H9 (cell line): ENCODE data around the gene USH2A. TPM values are rescaled to one million over a fixed set of nuclear protein-coding genes. Genes with fewer than 3 reads are reported as not detected.

Source experiments
- DNase-seq: peaks from one replicate; pipeline ENCODE4 v3.0.0-alpha.2; 2017
- H2AFZ ChIP-seq: one replicate; pipeline ENCODE4 v1.6.1; 2013; ENCODE audit warnings: mild to moderate bottlenecking, low read length, control low read depth, moderate library complexity
- H2AK5ac ChIP-seq: 2 replicates; pipeline ENCODE4 v1.6.1; 2013; ENCODE audit warnings: low read length, control low read depth, mixed read lengths; ENCODE audit not compliant: insufficient read length
- H2BK120ac ChIP-seq: one replicate; pipeline ENCODE4 v1.6.1; 2013; ENCODE audit warnings: low read depth, mild to moderate bottlenecking, low read length, control low read depth, inconsistent platforms; ENCODE audit not compliant: poor library complexity, severe bottlenecking
- H2BK12ac ChIP-seq: 2 replicates; pipeline ENCODE4 v1.6.1; 2013; ENCODE audit warnings: low read length, control low read depth, mixed read lengths, low read depth; ENCODE audit not compliant: insufficient read length
- H2BK15ac ChIP-seq: 2 replicates; pipeline ENCODE4 v1.6.1; 2013; ENCODE audit warnings: low read depth, low read length, control low read depth
- H2BK20ac ChIP-seq: one replicate; pipeline ENCODE4 v1.6.1; 2013; ENCODE audit warnings: low read depth, mild to moderate bottlenecking, low read length, control low read depth, inconsistent platforms; ENCODE audit not compliant: poor library complexity, severe bottlenecking
- H2BK5ac ChIP-seq: 2 replicates; pipeline ENCODE4 v1.6.1; 2013; ENCODE audit warnings: low read length, control low read depth, mixed read lengths; ENCODE audit not compliant: insufficient read length
- H3K14ac ChIP-seq: 2 replicates; pipeline ENCODE4 v1.6.1; 2013; ENCODE audit warnings: low read length, control low read depth; ENCODE audit not compliant: insufficient read depth
- H3K18ac ChIP-seq: 2 replicates; pipeline ENCODE4 v1.6.1; 2013; ENCODE audit warnings: low read depth, mild to moderate bottlenecking, mixed read lengths, low read length, control low read depth; ENCODE audit not compliant: insufficient read length
- H3K23ac ChIP-seq: 2 replicates; pipeline ENCODE4 v1.6.1; 2013; ENCODE audit warnings: low read length, control low read depth, mixed read lengths, low read depth; ENCODE audit not compliant: insufficient read length
- H3K23me2 ChIP-seq: 2 replicates; pipeline ENCODE4 v1.6.1; 2013; ENCODE audit warnings: low read depth, mild to moderate bottlenecking, mixed read lengths, low read length, control low read depth; ENCODE audit not compliant: insufficient read length, poor library complexity, severe bottlenecking
- H3K27ac ChIP-seq: 2 replicates; pipeline ENCODE4 v1.5.1; 2013; ENCODE audit warnings: low read length, control low read depth, mixed read lengths, low read depth; ENCODE audit not compliant: insufficient read length
- H3K27me3 ChIP-seq: 2 replicates; pipeline ENCODE4 v1.6.1; 2013; ENCODE audit warnings: low read length, control low read depth, inconsistent platforms; ENCODE audit not compliant: insufficient read depth
- H3K4ac ChIP-seq: 2 replicates; pipeline ENCODE4 v1.6.1; 2013; ENCODE audit warnings: low read depth, mild to moderate bottlenecking, control low read depth, inconsistent platforms, low read length, moderate library complexity
- H3K4me1 ChIP-seq: 2 replicates; pipeline ENCODE4 v1.6.1; 2013; ENCODE audit warnings: low read length, control low read depth, inconsistent platforms; ENCODE audit not compliant: insufficient read depth
- H3K4me2 ChIP-seq: 2 replicates; pipeline ENCODE4 v1.6.1; 2013; ENCODE audit warnings: low read length, control low read depth, mixed read lengths; ENCODE audit not compliant: insufficient read length, insufficient read depth
- H3K56ac ChIP-seq: 2 replicates; pipeline ENCODE4 v1.6.1; 2013; ENCODE audit warnings: low read depth, mild to moderate bottlenecking, mixed read lengths, low read length, control low read depth; ENCODE audit not compliant: insufficient read length
- H3K79me1 ChIP-seq: 2 replicates; pipeline ENCODE4 v1.6.1; 2013; ENCODE audit warnings: low read depth, mild to moderate bottlenecking, moderate library complexity, low read length, control low read depth, inconsistent platforms; ENCODE audit not compliant: insufficient read depth, poor library complexity, severe bottlenecking
- H3K79me2 ChIP-seq: 2 replicates; pipeline ENCODE4 v1.6.1; 2013; ENCODE audit warnings: low read length, control low read depth, inconsistent platforms; ENCODE audit not compliant: insufficient read depth
- H3K9ac ChIP-seq: 2 replicates; pipeline ENCODE4 v1.6.1; 2013; ENCODE audit warnings: low read length, control low read depth, mixed read lengths; ENCODE audit not compliant: insufficient read length; ENCODE audit errors: extremely low read depth
- H3K9me3 ChIP-seq: one replicate; pipeline ENCODE4 v1.6.1; 2013; ENCODE audit warnings: low read depth, low read length, inconsistent platforms; ENCODE audit not compliant: control insufficient read depth
- H3T11ph ChIP-seq: one replicate; pipeline ENCODE4 v1.6.1; 2013; ENCODE audit warnings: mild to moderate bottlenecking, low read length, control low read depth, inconsistent platforms
- H4K20me1 ChIP-seq: one replicate; pipeline ENCODE4 v1.6.1; 2013; ENCODE audit not compliant: control insufficient read depth, insufficient read length, insufficient read depth
- H4K5ac ChIP-seq: 2 replicates; pipeline ENCODE4 v1.6.1; 2013; ENCODE audit warnings: low read depth, mild to moderate bottlenecking, mixed read lengths, low read length, control low read depth; ENCODE audit not compliant: insufficient read length
- H4K8ac ChIP-seq: replicated peaks from 2 replicates; pipeline ENCODE4 v1.6.1; 2013; ENCODE audit warnings: low read length, control low read depth, mixed read lengths, low read depth; ENCODE audit not compliant: insufficient read length
- H4K91ac ChIP-seq: 2 replicates; pipeline ENCODE4 v1.6.1; 2013; ENCODE audit warnings: low read depth, mild to moderate bottlenecking, moderate library complexity, mixed read lengths, low read length, control low read depth; ENCODE audit not compliant: insufficient read length
- H3K27ac Mint-ChIP-seq, 3 experiments: 2 replicates in 2 of 3; 3 replicates in 1 of 3; pipeline ENCODE4 v1.8.0; 2020 to 2021; ENCODE audit warnings: mixed read lengths in 3 of 3, mild to moderate bottlenecking in 1 of 3, moderate library complexity in 1 of 3
- H3K27me3 Mint-ChIP-seq: 2 replicates; pipeline ENCODE4 v1.8.0; 2021; ENCODE audit warnings: low read depth, mild to moderate bottlenecking, moderate library complexity, mixed read lengths
- H3K36me3 Mint-ChIP-seq, 3 experiments: 2 replicates in 2 of 3; 3 replicates in 1 of 3; pipeline ENCODE4 v1.8.0; 2020 to 2021; ENCODE audit warnings: low read depth in 3 of 3, mixed read lengths in 3 of 3; ENCODE audit not compliant: insufficient read depth in 1 of 3
- H3K4me1 Mint-ChIP-seq, 2 experiments: 2 replicates each; pipeline ENCODE4 v1.8.0; 2020; ENCODE audit warnings: mixed read lengths in 2 of 2
- H3K4me3 Mint-ChIP-seq, 2 experiments: 2 replicates in 1 of 2; 3 replicates in 1 of 2; pipeline ENCODE4 v1.8.0; 2020 to 2021; ENCODE audit warnings: mild to moderate bottlenecking in 2 of 2, mixed read lengths in 2 of 2, moderate library complexity in 1 of 2
- H3K9me3 Mint-ChIP-seq, 2 experiments: 2 replicates in 1 of 2; 3 replicates in 1 of 2; pipeline ENCODE4 v1.8.0; 2020; ENCODE audit warnings: mild to moderate bottlenecking in 2 of 2, mixed read lengths in 2 of 2, moderate library complexity in 1 of 2
- WGBS: extraction: QIAGEN DNeasy Blood & Tissue Kit; methylation state at CpG from one replicate; pipeline ENCODE4 v1.1.7; 2013; ENCODE audit warnings: missing lambda C conversion rate, low lambda C conversion rate, mixed read lengths; ENCODE audit not compliant: insufficient read length; ENCODE audit errors: extremely low coverage; 5-methylcytosine and 5-hydroxymethylcytosine counted together
- total RNA-seq: library from RNA; stranded (reverse); gene quantifications from 2 replicates; pipeline ENCODE4 v1.2.1, GENCODE V29; 2021
- TF ChIP-seq, protein P1 (sequence below): fragments of 200-600 bp; sonication (generic); conservative IDR thresholded peaks from 3 replicates; pipeline ENCODE4 v1.8.0; 2021; ENCODE audit warnings: antibody characterized with exemption, mild to moderate bottlenecking

Gene USH2A
- total RNA-seq, 1 experiment from 2014 or later = 0.11 TPM

DNA sequence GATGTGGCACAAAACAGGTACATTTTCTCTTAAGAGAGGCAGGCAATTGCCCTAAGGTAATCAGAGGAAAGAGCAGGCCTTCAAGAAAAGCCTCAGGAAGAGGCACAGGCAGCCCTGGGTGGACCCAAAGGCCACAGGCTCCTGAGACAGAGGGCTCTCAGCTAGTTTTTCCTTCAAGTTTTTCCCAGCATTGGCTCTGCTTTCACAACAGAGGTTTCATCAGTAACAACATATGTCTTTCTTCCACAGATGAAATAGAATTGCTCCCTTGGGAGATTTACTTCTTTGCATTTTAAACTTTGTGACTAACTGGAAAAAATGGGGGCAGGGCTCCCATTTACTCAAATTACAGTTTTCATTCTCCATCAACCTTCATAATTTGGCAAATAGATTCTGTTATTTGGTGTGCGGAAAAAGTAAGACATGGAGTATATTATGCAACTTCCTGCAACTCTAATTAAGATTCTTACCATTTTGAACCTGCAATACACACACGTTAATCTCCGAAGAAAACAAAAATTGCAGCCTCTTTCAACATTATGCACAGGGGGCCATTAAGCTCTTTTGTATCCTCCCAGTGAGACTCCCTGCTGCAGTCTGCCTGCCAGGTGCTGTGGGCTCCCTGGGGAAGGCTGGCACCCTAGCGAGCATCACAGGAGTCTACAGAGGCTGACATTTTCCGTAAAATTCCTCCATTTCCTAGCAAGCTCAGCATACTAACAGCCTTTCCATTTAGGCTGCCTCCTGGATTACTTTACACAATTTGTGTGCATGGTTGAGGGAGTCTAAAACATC is 282.3 kb downstream of the USH2A start:
- Histone ChIP-seq H3K27ac (no peak overlapping the region), H2AK5ac (no peak overlapping the region), H4K91ac (no peak overlapping the region), H2BK120ac (no peak overlapping the region), H3K23ac (no peak overlapping the region), H3K4me2 (no peak overlapping the region), H2BK20ac (no peak overlapping the region), H2BK15ac (no peak overlapping the region), H3K27me3 (no peaks in the 10 kb centered on the region), H3K79me2 (no peaks in the 10 kb centered on the region), H3K9ac (no peak overlapping the region), H3K79me1 (no peaks in the 10 kb centered on the region), H4K20me1 (no peaks in the 10 kb centered on the region), H3K18ac (no peak overlapping the region), H2BK12ac (no peak overlapping the region), H3K23me2 (no peaks in the 10 kb centered on the region), H3K14ac (no peak overlapping the region; the same call in 1 of the 2 replicates), H3K9me3 (no peaks in the 10 kb centered on the region), H3T11ph (no peak overlapping the region), H3K4ac (no peak overlapping the region), H4K8ac (no peak overlapping the region), H3K56ac (no peak overlapping the region), H4K5ac (no peak overlapping the region), H2AFZ (no peak overlapping the region), H2BK5ac (no peak overlapping the region), H3K4me1 (peaks cover 7% of the 10 kb centered on the region; the same call in 1 of the 2 replicates)
- Mint-ChIP-seq H3K27me3 (peaks cover 5% of the 10 kb centered on the region; the same call in 1 of the 2 replicates), H3K4me1 (peaks cover 39 to 54% of the 10 kb centered on the region in 2 experiments), H3K36me3 (no peaks in the 10 kb centered on the region), H3K27ac (peak overlapping the region in 1 of 3 experiments; percentile 65; a peak in 1 of 7 replicates), H3K4me3 (no peak overlapping the region), H3K9me3 (no peaks in the 10 kb centered on the region)
- no CpG with 5 or more reads among the region's 5 CpGs for WGBS
- peak; percentile 40 for DNase-seq
- TF ChIP-seq, protein P1, sequence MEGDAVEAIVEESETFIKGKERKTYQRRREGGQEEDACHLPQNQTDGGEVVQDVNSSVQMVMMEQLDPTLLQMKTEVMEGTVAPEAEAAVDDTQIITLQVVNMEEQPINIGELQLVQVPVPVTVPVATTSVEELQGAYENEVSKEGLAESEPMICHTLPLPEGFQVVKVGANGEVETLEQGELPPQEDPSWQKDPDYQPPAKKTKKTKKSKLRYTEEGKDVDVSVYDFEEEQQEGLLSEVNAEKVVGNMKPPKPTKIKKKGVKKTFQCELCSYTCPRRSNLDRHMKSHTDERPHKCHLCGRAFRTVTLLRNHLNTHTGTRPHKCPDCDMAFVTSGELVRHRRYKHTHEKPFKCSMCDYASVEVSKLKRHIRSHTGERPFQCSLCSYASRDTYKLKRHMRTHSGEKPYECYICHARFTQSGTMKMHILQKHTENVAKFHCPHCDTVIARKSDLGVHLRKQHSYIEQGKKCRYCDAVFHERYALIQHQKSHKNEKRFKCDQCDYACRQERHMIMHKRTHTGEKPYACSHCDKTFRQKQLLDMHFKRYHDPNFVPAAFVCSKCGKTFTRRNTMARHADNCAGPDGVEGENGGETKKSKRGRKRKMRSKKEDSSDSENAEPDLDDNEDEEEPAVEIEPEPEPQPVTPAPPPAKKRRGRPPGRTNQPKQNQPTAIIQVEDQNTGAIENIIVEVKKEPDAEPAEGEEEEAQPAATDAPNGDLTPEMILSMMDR = no peak
